ENCODE measurements around the gene ZNF672.

Gene ZNF672

DNA sequence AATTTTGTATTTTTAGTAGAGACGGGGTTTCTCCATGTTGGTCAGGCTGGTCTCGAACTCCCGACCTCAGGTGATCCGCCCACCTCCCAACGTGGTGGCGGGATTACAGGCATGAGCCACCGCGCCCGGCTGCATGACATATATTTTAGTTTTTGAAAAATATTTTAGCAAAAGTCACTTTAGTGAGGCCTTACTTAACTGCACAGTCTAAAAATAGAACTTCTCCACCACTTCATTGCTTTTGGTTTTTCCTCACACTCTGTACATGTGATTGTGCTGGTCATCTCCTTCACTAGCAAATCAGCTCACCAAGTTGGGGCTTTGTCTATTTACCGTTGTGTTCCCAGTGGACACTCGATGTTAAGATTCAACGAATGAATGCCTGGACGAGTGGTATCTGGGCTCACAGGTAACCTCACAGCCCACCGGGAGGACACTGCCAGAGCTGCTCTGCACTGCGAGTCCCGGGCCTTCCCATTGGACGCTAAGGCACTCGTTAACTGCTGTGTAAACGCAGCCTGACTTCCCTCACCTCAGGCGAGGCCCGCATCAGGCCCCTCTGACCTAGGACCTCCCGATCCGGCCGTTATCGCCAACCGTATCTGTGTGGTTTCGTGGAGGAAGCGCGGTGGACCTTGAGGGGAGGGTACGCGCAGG lies 34.9 kb downstream of the ZNF672 start:
- Histone ChIP-seq H3K27me3 (ENCODE audit: control insufficient read depth, low read length) (no peaks in the 10 kb centered on the region), H3K79me2 (ENCODE audit: control insufficient read depth, low read length) (no peaks in the 10 kb centered on the region)
- no peak for TF ChIP-seq EZH2phosphoT487 (IDR thresholded peaks at IDR 0.05; ENCODE audit: borderline replicate concordance, low read length)
- TF ChIP-seq CTCF (IDR thresholded peaks at IDR 0.05; ENCODE audit: low read depth, low read length, poor library complexity, severe bottlenecking): no peak

GRCh38 chr1:248873409-248873992 lies 35.5 kb downstream of the ZNF672 start:
- no peaks in the 10 kb centered on the region for H3K9me3 ChIP-seq (ENCODE audit: control insufficient read depth, insufficient read depth, low read length)
- no peaks in the 10 kb centered on the region for H3K27me3 ChIP-seq (ENCODE audit: control insufficient read depth, low read length)
- peak overlapping the region; percentile 48 for H3K27ac ChIP-seq (ENCODE audit: low read depth, low read length)
- peak overlapping the region; percentile 79 for H3K4me3 ChIP-seq (ENCODE audit: low read length)
- no peaks in the 10 kb centered on the region for H4K20me1 ChIP-seq (ENCODE audit: control insufficient read depth, insufficient read depth, low read depth, low read length)
- H3F3A ChIP-seq (ENCODE audit: control insufficient read depth, insufficient read depth): peaks cover 25% of the 10 kb centered on the region
- H3K36me3 ChIP-seq (ENCODE audit: control insufficient read depth, low read length): no peaks in the 10 kb centered on the region
- H3K4me2 ChIP-seq (ENCODE audit: low read length): peak overlapping the region; percentile 85
- H3K79me2 ChIP-seq (ENCODE audit: control insufficient read depth, low read length): no peaks in the 10 kb centered on the region
- peaks cover 19% of the 10 kb centered on the region for H3K4me1 ChIP-seq (ENCODE audit: control insufficient read depth, low read length)
- no peak for TF ChIP-seq CTCF (IDR thresholded peaks at IDR 0.05; ENCODE audit: low read depth, low read length, poor library complexity, severe bottlenecking)
- no peak for TF ChIP-seq EZH2phosphoT487 (IDR thresholded peaks at IDR 0.05; ENCODE audit: borderline replicate concordance, low read length)
- no peaks in the 10 kb centered on the region for H3K9me2 ChIP-seq (replicated peaks; ENCODE audit: control insufficient read depth, low read length)

More for the DNA sequence above, 34.9 kb downstream of the ZNF672 start:
- Histone ChIP-seq H3F3A (ENCODE audit: control insufficient read depth, insufficient read depth) (peaks cover 25% of the 10 kb centered on the region), H3K4me1 (ENCODE audit: control insufficient read depth, low read length) (peaks cover 19% of the 10 kb centered on the region), H3K4me3 (ENCODE audit: low read length) (peak overlapping the region; percentile 79), H3K27ac (ENCODE audit: low read depth, low read length) (peak overlapping the region; percentile 48), H3K36me3 (ENCODE audit: control insufficient read depth, low read length) (no peaks in the 10 kb centered on the region), H3K9me2 (replicated peaks; ENCODE audit: control insufficient read depth, low read length) (no peaks in the 10 kb centered on the region), H3K9me3 (ENCODE audit: control insufficient read depth, insufficient read depth, low read length) (no peaks in the 10 kb centered on the region), H3K4me2 (ENCODE audit: low read length) (peak overlapping the region; percentile 85), H4K20me1 (ENCODE audit: control insufficient read depth, insufficient read depth, low read depth, low read length) (no peaks in the 10 kb centered on the region)

GRCh38 chr1:248873993-248874533 lies 36.0 kb downstream of the ZNF672 start:
- no peaks in the 10 kb centered on the region for H4K20me1 ChIP-seq (ENCODE audit: control insufficient read depth, insufficient read depth, low read depth, low read length)
- peak overlapping the region; percentile 79 for H3K4me3 ChIP-seq (ENCODE audit: low read length)
- H3K4me1 ChIP-seq (ENCODE audit: control insufficient read depth, low read length): peaks cover 19% of the 10 kb centered on the region
- peak overlapping the region; percentile 85 for H3K4me2 ChIP-seq (ENCODE audit: low read length)
- H3F3A ChIP-seq (ENCODE audit: control insufficient read depth, insufficient read depth): peaks cover 25% of the 10 kb centered on the region
- H3K79me2 ChIP-seq (ENCODE audit: control insufficient read depth, low read length): no peaks in the 10 kb centered on the region
- H3K27ac ChIP-seq (ENCODE audit: low read depth, low read length): peak overlapping the region; percentile 48
- H3K27me3 ChIP-seq (ENCODE audit: control insufficient read depth, low read length): no peaks in the 10 kb centered on the region
- TF ChIP-seq CTCF (IDR thresholded peaks at IDR 0.05; ENCODE audit: low read depth, low read length, poor library complexity, severe bottlenecking) (no peak), EZH2phosphoT487 (IDR thresholded peaks at IDR 0.05; ENCODE audit: borderline replicate concordance, low read length) (no peak)
- no peaks in the 10 kb centered on the region for H3K9me3 ChIP-seq (ENCODE audit: control insufficient read depth, insufficient read depth, low read length)
- H3K36me3 ChIP-seq (ENCODE audit: control insufficient read depth, low read length): no peaks in the 10 kb centered on the region
- H3K9me2 ChIP-seq (replicated peaks; ENCODE audit: control insufficient read depth, low read length): no peaks in the 10 kb centered on the region
